Jurkat, Clone E6-1 (cell line): Measurements from ENCODE around the gene STARD3.

Experiments
- DNase-seq: peaks from one replicate; pipeline ENCODE4 v3.0.0-alpha.2; 2011; ENCODE audit warnings: low read depth, low spot score
- H3K4me3 ChIP-seq: 2 replicates; pipeline ENCODE4 v1.5.1; 2011; ENCODE audit warnings: mild to moderate bottlenecking, low read length, control low read depth, moderate library complexity

STARD3 gene

GRCh38 chr17:39617446-39618245 lies 19.3 kb upstream of the STARD3 start:
- DNase-seq, result no peak
- peak overlapping the region; percentile 39 for H3K4me3 ChIP-seq

- no peak for DNase-seq
- H3K4me3 ChIP-seq, result peak overlapping the region; percentile 39
Measured at GRCh38 chr17:39618246-39618913, 18.6 kb upstream of the STARD3 start.

GRCh38 chr17:39618956-39619785 lies 17.8 kb upstream of the STARD3 start:
- H3K4me3 ChIP-seq, result no peak overlapping the region
- DNase-seq, result no peak

- H3K4me3 ChIP-seq, result no peak overlapping the region
- no peak for DNase-seq
Measured at GRCh38 chr17:39619786-39620101, 17.2 kb upstream of the STARD3 start.

- H3K4me3 ChIP-seq, result peak overlapping the region; percentile 44
- peak; percentile 67 for DNase-seq
Measured at GRCh38 chr17:39621523-39622379, 15.2 kb upstream of the STARD3 start.

- no peak for DNase-seq
- H3K4me3 ChIP-seq, result peak overlapping the region; percentile 44
Measured at GRCh38 chr17:39622380-39623006, 14.5 kb upstream of the STARD3 start.

GRCh38 chr17:39623356-39623950 lies 13.5 kb upstream of the STARD3 start:
- no peak overlapping the region for H3K4me3 ChIP-seq
- DNase-seq, result peak; percentile 58

GRCh38 chr17:39624313-39624712 lies 12.6 kb upstream of the STARD3 start:
- no peak for DNase-seq
- no peak overlapping the region for H3K4me3 ChIP-seq

- DNase-seq, result no peak
- no peak overlapping the region for H3K4me3 ChIP-seq
Measured at GRCh38 chr17:39625198-39625785, 11.7 kb upstream of the STARD3 start.

GRCh38 chr17:39626171-39627046 lies 10.5 kb upstream of the STARD3 start, which contains the start of gene PPP1R1B:
TSS of gene PPP1R1B (plus strand) at chr17:39626952. CDS start at chr17:39627393, 441 bp downstream.
- no peak within 1 kb of the TSS for H3K4me3 ChIP-seq
- no peak for DNase-seq

GRCh38 chr17:39627047-39627711 lies 9.8 kb upstream of the STARD3 start:
- no peak overlapping the region for H3K4me3 ChIP-seq
- no peak for DNase-seq

GRCh38 chr17:39627712-39628516 lies 9.0 kb upstream of the STARD3 start:
- no peak for DNase-seq
- H3K4me3 ChIP-seq, result no peak overlapping the region

GRCh38 chr17:39628655-39629493 lies 8.1 kb upstream of the STARD3 start:
- no peak overlapping the region for H3K4me3 ChIP-seq
- no peak for DNase-seq

- DNase-seq, result no peak
- H3K4me3 ChIP-seq, result no peak overlapping the region
Measured at GRCh38 chr17:39629494-39629880, 7.5 kb upstream of the STARD3 start.

GRCh38 chr17:39629898-39630297 lies 7.0 kb upstream of the STARD3 start:
- no peak for DNase-seq
- no peak overlapping the region for H3K4me3 ChIP-seq
